Measurements from ENCODE around the gene HMGCL. TPM values are rescaled to one million over a fixed set of nuclear protein-coding genes. Genes with fewer than 3 reads are reported as not detected.

Gene HMGCL
- total and polyA plus RNA-seq, 2 of the 13 experiments (the other 11 are each of a cell fraction or from before 2014, with no cell fraction given) = 21.3 to 41.4 TPM

GRCh38 chr1:23799570-23800399 lies 25.4 kb downstream of the HMGCL start (continued):
- TF ChIP-seq KIAA2018 (CRISPR knock-in tag; IDR thresholded peaks at IDR 0.05; ENCODE audit: borderline replicate concordance) = no peak
- no peak for TF ChIP-seq FLYWCH1 (CRISPR knock-in tag; IDR thresholded peaks at IDR 0.05)
- TF ChIP-seq NR2F6 (IDR thresholded peaks at IDR 0.05) = peak; percentile 13; the same call in 1 of the 2 replicates
- TF ChIP-seq NR2F6 (CRISPR knock-in tag; IDR thresholded peaks at IDR 0.05) = peak; percentile 30; the same call in 1 of the 2 replicates
- no peak for TF ChIP-seq GRHL1 (CRISPR knock-in tag; conservative IDR thresholded peaks at IDR 0.05)
- no peak for TF ChIP-seq ZBTB42 (CRISPR knock-in tag; IDR thresholded peaks at IDR 0.05)
- peak; percentile 63 for TF ChIP-seq HNF4A (CRISPR knock-in tag; IDR thresholded peaks at IDR 0.05)
- TF ChIP-seq MXD3 (CRISPR knock-in tag; IDR thresholded peaks at IDR 0.05) = 0 out of 2 replicates have a peak, but pooled peaks have one; percentile 30
- no peak for TF ChIP-seq U2AF2 (IDR thresholded peaks at IDR 0.05; ENCODE audit: low read depth, low read length)
- TF ChIP-seq NFIB (CRISPR knock-in tag; IDR thresholded peaks at IDR 0.05; ENCODE audit: borderline replicate concordance) = no peak
- TF ChIP-seq CSRNP1 (CRISPR knock-in tag; IDR thresholded peaks at IDR 0.05) = peak; percentile 63; the same call in 1 of the 2 replicates
- TF ChIP-seq ELF4 (CRISPR knock-in tag; IDR thresholded peaks at IDR 0.05; ENCODE audit: borderline replicate concordance) = no peak
- TF ChIP-seq ZIK1 (CRISPR knock-in tag; IDR thresholded peaks at IDR 0.05; ENCODE audit: borderline replicate concordance, low read depth) = 0 out of 2 replicates have a peak, but pooled peaks have one; percentile 51
- TF ChIP-seq CHD2 (IDR thresholded peaks at IDR 0.05; ENCODE audit: low read depth, low read length) = no peak
- no peak for TF ChIP-seq ZNF383 (CRISPR knock-in tag; IDR thresholded peaks at IDR 0.05; ENCODE audit: borderline replicate concordance)
- TF ChIP-seq ZNF451 (CRISPR knock-in tag; IDR thresholded peaks at IDR 0.05) = no peak; the same call in none of the 2 replicates
- no peak; the same call in 1 of the 2 replicates for TF ChIP-seq ZNF563 (CRISPR knock-in tag; IDR thresholded peaks at IDR 0.05)
